ENCODE results near the gene MARK2. TPM values are rescaled to one million over a fixed set of nuclear protein-coding genes. Genes with fewer than 3 reads are reported as not detected.

The MARK2 gene
- total RNA-seq, 1 donor from 2014 or later: 11.8 TPM

DNA sequence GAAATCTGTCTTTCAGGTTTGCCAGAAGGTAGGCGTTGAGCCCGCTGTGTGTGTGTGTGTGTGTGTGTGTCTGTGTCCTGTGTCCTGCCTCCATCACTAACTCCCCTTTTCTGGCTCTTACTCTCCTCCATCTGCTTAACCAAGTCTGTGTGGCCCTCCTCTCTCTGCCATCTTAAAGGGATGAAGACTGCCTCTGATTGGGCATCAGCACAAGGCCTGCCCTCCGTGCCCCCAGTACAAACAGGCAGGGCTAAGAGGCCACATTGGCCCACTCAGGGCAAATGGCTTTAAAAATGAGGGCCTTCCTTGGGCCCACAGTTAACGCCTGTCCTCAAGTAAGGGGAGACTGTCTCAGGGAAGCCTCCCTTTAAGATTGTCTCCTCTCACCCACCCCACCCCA, 67.2 kb downstream of the MARK2 start:
- FAIRE-seq: no peak
- DNase-seq (ENCODE audit: low spot score in 2 of 2): no peak

DNA sequence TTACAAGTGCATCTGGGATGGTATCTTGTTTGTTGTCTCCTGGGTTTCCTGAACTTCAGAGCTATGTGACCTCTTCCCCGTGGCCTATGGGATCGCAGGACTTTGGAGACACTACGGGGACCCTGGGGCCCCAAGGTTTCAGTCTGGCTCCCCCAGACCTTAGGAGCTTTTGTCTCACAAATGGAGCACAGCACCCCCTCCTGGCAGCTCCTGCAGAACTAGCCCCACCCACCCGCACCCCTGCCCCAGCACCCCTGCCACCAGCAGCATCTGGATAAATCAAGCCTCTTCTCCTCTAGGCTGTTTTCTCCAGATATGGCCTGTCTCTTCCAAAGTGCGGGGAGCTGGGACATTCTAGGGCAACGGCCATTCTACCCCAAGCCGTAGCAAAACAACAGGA, 67.7 kb downstream of the MARK2 start:
- FAIRE-seq (no peak), DNase-seq (ENCODE audit: low spot score in 2 of 2) (peak in 1 of 2 donors; percentile 61)

DNA sequence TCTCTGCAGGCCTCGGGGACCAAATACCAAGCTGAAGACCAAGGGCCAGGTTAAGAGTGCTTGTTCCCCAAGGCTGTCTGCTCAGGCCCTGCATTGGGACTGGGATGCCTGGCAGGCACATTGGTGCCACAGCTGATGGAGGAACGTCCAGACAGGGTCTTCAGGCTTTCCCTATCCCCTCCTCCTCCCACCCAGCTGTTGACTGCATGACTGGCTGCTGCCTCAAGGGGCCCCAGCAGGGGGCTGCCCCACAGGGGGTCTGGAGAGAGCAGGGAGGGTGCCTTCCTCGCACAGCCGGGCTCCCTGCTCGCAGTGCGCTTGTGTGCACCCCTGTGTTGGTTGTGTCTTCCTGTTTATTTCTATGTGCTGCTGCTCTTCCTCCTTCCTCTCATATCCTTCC, 68.2 kb downstream of the MARK2 start:
- no peak for FAIRE-seq
- no peak for DNase-seq (ENCODE audit: low spot score in 2 of 2)

DNA sequence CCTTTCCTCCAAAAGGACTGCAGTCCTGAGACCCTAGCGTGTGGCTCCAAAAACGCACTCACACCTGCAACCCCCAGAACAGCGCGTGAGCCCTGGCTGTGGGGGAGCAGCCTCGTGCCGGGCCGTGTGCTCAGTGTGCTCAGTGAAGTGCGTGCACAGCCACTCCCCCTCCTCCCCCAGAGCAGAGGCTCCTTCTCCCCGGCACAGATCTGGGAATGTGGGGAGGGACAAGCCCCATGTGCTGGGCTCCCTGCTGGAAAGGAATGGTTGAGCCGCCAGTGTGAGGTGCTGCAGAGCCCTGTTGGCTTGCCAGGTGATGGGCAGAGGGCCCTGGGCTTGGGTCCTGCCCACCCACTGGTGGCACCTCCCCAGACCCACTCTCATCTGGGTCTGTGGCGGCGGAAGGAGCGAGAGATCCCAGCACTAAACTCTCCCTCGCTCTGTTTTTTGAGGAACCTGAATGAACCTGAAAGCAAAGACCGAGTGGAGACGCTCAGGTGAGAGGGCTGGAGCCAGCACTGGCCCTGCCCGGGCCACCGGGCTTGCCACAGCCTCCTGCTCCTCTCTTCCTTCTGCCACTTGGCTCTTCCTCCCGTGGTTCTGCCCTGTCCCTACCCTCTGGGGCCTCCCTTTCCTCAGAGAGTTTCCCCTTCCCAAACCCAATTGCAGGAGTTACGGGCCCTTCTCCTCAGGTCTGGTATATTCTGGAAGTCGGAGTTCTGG, 69.1 kb downstream of the MARK2 start:
- DNase-seq (ENCODE audit: low spot score in 2 of 2): peak in 1 of 2 donors; percentile 44
- no peak for FAIRE-seq

DNA sequence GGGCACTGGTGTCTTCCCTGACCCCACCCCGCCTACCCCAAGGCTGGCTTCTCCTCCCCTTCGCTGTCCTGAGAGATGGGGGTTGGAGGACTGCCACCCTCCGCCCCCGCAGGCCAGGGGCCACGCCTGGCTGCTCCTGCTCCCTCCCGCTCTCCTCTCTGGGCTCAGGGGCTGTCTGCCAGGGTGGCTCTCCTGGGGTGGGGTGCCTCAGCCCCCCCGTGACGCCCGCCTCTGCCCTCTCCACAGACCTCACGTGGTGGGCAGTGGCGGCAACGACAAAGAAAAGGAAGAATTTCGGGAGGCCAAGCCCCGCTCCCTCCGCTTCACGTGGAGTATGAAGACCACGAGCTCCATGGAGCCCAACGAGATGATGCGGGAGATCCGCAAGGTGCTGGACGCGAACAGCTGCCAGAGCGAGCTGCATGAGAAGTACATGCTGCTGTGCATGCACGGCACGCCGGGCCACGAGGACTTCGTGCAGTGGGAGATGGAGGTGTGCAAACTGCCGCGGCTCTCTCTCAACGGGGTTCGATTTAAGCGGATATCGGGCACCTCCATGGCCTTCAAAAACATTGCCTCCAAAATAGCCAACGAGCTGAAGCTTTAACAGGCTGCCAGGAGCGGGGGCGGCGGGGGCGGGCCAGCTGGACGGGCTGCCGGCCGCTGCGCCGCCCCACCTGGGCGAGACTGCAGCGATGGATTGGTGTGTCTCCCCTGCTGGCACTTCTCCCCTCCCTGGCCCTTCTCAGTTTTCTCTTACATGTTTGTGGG, 69.9 kb downstream of the MARK2 start:
- FAIRE-seq (no peak), DNase-seq (ENCODE audit: low spot score in 2 of 2) (no peak)

DNA sequence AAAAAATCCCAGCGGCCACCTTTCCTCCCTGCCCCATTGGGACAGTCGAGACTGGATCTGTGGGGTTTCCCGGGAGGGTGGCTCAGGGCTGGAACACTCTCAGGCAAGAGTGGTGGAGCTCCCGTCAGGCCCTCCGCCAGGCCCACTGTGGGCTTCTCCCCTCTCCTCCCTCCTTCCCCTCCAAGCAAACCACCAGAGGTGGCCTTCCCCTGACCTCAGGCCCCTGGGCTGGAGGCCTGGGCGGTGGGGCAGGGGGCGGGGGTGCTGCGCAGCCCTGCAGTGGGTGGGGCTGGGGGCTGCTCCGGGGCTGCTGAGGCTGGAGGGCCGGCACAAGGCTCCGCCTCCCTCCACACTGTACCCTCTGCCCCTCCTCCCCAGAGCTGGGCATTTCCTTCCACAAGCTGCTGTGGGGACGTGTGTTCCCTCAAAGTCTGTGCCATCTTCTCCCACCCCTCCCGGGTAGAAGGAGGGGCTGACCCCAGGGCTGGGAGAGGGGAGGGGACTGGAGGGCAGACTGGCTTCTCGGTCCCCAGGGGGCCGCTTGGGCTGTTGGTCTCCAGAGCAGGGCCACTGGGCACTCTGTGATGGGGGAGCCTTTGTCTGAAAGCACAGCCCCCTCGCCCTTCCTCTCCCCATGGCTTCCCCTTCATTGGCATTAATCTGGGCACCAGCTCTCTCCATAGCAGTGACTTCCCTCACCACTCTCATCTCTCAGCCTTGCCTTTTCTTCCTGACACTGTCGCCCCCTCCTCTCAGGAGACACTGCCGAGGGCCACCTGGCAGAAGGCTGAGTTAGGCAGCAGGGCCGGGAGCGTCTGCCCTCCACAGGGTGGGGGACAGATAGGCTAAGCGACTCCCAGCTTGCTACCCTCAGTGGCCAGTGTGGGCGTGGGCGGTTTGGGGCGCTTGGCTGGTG, 70.9 kb downstream of the MARK2 start:
- FAIRE-seq (no peak), DNase-seq (ENCODE audit: low spot score in 2 of 2) (peak in 1 of 2 donors; percentile 47)

DNA sequence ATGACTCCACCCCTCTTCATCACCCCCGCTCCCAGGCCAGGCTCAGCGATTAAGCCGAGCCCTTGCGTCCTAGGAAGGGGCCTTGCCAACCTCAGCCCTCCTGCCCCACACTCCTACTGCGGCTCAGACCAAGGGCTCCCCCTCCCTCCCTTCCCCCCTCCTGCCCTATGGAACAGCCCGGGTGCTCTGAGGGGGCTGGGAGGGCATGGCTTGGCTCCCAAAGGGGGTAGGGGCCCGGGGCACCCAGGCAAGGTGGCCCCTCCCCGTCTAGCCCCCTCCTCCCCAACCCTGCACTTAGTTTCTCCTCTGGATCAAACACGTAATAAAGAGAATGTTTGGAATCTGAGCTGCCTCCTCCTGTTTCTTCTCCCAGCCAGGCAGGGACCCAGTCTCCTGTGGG, 71.8 kb downstream of the MARK2 start:
- FAIRE-seq (no peak), DNase-seq (ENCODE audit: low spot score in 2 of 2) (no peak)

DNA sequence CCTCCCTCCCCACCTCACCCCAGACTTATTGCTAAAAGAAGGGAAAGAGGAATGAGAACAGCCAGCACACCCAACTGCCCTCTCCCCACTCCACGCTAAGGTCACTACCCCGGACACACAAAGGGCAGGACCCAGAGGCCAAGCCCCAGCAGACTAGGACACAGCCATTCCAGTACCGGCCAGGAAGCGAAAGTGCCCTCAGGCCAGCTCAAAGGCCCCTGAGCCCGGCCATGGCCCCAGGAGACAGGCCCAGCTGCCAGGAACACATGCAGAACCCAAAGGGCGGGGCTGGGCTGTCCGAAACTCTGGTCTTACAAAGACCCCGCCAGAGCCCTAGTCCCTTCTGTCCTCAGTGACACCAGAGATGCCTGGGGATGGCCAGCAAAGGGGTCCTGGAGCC, 72.5 kb downstream of the MARK2 start:
- no peak for DNase-seq (ENCODE audit: low spot score in 2 of 2)
- no peak for FAIRE-seq

DNA sequence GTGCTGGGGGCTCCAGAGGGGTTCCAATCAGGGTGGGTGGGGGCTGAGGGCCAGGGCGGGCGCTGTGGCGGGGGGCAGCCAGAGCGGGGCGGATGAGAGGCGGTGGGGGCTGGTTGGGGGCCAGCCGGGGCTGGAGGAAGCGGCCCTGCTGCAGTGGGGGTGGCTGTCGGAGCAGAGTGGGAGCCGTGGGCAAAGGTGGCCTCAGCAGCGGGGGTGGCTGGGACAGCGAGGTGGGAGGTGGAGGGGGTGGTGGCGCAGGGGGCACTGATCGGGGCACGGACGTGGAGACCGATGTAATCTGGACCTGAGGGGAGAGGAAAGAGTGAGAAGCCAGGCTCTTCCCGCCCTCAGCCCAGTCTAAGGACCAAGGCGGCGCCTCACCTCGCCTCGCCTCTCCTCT, 73.0 kb downstream of the MARK2 start:
- DNase-seq (ENCODE audit: low spot score in 2 of 2) (no peak), FAIRE-seq (no peak)

DNA sequence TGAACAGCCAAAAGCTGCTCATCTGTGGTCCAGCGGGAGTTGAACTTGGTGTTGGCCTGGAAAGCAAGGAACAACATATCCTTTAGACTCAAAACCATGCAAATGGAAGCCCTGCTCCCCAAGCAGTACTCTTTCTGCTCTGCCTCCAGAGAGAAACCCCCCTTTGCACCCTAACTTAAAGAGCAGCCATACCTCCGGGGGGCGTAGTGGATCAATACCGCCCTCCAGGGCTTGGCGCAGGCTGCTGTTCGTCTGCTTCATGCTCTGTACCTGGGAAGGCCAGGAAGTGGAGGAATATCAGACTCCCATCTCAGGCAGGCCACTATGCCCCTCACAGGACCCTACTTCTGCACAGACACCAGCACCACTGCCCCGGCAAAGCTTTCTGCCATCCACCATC, 73.8 kb downstream of the MARK2 start:
- FAIRE-seq (no peak), DNase-seq (ENCODE audit: low spot score in 2 of 2) (no peak)

DNA sequence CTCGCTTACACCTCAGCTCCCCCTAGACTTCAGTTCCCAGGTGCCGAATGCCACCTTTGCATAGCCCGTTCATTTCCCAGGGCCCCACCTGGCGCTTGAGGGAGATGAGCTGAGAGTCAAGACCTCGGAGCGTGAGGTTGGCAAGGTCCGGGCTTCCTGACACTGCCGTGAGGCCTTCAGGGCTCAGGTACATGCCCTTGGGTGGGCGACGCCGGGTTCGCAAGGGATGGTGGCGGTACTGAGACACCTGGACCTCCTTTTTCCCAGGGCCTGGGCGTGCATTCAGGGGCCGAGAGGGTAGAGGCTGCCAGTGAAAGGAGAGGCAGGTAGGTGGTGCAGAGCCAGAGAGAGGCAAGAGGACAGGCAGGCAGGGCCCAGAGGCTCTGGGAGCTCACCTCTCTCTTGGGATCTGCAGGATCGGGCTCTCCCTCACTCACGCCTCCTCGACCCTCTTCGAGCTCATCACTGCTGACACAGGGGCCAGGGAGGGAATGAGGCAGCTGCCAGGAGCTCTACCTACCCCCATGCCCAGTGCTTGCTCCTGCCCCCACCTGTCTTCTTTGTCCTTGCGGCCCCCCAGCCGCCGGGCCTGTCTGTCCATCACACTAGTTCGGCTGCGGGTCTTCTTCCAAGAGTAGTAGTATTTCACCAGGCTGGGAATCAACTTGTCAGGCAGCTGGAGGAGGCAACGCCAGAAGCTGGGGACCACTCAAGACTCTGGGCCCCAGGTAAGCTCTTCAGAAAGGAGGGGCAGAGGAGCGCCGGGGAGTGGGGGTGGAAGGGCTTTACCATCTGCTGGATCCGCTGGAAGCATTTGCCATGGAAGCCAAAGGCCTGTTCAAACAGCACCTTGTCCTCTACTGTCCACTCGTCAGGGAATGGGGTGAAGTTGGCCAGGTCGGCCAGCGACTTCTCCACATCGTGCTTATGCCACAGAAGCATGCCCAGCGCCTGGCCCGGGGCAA, 75.2 kb downstream of the MARK2 start:
- FAIRE-seq: no peak
- no peak for DNase-seq (ENCODE audit: low spot score in 2 of 2)

DNA sequence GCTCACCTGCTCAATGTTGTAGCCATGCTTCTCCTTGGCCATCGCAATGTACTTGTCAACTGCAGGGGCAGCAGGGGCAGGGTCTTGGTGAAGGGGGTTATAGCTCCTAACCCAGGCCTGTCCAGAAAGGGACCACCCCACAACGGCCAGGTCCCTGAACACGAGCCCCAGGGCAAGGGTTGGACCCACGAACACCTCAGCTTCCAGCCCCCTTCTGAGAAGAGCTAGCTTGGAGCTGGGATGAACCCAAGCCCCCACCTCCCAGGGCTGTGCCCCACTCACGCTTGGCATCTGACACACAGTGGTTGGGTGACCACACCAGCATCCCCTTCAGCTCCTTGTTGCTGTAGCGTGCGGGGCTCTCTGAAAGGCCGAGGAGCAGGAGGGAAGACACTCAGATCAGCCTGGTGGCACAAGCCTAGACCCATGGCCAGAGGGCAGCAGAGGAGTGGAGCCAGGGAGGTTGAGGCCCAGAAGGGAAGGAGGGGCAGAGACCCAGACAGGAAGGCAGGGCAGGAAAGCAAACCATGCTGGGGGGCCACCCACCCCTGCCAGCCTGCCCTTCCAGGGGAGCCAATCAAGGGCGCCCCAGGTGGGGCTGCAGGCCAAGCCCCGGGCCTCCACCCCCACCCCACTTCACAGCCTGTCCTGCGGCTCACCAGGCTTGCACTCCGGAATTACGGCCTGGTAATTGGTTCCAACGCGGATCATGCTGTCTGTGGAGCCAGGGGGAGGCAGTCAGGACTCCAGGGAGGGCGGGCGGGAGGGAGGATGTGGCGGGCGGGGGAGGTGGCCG, 76.2 kb downstream of the MARK2 start:
- FAIRE-seq: no peak
- DNase-seq (ENCODE audit: low spot score in 2 of 2): peak in 1 of 2 donors; percentile 66

DNA sequence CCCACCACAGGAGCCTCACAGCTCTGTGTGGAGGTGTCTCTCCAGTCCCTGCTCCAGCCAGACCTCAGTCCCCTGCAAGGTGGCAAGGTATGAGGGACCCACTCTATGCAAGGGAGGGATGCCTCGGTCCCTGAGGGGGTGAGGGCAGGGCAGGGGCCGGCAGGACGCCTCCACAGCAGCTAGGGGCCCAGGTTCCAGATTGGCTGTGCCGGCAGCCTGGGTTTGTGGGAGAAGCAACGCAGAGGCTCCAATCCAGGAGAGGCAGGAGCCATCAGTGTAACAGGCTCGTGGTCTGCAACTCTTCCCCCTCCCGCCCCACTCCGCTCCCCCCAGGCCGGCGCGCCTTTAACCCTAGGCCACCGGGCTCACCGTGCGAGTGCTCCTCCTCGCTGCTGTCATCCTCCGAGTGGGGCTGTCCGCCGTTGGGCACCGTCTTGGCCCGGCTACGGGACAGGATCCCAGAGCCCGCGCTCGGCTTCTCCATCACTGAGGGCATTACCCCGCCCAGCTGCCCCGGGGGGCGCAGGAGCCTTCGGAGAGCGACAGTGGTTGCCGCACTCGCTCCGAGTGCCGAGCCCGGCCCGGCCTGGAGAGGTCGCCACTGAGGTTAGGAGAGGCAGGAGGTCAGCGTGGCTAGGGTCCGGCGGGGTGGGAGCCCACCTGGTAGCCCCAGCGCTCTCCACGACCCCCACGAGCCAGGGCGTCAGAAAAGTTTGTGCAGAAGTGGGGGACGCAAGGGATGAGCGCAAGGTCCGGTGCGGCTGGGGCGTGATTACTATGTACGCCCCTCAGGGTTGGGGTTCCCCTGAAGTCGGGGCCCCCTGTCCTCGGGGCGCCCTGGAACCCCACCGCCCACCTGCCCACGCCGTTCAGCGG, 77.3 kb downstream of the MARK2 start:
- FAIRE-seq: no peak
- DNase-seq (ENCODE audit: low spot score in 2 of 2): peak in 1 of 2 donors; percentile 76

DNA sequence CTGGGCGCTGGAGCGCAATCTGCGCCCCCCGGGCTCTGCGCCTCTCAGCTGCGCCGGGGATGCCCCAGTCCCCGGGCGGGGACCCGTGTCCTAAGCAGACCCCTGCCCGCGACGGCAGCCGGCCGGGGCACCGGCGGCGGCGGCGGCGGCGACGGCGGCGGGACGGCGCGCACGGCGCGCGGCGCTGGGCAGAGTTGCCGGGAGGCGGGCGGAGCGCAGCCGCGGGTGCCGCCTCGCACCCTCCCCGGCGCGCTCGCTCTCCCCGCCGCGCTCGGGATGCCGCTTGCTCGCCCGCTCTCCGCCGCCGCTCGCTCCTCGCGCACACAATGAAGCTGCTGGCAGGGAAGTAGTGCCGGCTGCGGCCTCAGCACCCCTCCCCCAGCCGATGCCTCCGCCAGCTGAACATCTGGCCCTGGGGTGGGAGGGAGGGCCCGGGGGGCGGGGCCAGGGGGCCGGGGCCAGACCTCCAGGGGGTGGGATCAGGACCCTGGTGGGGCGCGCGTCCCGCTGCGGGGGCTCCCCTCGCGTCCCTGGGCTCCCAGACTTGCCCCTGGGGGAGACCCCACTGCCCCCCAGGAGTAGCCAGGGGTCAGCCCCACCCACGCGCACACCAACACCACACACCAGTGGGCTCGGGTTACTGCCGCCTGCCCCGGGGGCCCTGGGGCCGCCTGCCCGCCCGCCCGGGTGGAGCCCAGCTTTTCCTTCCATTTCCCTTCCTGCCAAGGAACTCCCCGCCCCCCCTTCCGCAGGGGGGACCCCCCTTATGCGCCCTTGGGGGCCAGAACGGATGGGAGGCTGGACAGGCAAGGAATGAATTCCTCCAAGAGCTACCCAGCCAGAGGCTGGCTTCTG, 78.2 kb downstream of the MARK2 start, which contains the start of gene RCOR2:
RCOR2 (minus strand) TSS at position 328 of the 855 bp plus-strand sequence. CDS start 708 bp downstream, outside the sequence.
- DNase-seq (ENCODE audit: low spot score in 2 of 2) (peak; percentile 90 to 97), FAIRE-seq (no peak)

DNA sequence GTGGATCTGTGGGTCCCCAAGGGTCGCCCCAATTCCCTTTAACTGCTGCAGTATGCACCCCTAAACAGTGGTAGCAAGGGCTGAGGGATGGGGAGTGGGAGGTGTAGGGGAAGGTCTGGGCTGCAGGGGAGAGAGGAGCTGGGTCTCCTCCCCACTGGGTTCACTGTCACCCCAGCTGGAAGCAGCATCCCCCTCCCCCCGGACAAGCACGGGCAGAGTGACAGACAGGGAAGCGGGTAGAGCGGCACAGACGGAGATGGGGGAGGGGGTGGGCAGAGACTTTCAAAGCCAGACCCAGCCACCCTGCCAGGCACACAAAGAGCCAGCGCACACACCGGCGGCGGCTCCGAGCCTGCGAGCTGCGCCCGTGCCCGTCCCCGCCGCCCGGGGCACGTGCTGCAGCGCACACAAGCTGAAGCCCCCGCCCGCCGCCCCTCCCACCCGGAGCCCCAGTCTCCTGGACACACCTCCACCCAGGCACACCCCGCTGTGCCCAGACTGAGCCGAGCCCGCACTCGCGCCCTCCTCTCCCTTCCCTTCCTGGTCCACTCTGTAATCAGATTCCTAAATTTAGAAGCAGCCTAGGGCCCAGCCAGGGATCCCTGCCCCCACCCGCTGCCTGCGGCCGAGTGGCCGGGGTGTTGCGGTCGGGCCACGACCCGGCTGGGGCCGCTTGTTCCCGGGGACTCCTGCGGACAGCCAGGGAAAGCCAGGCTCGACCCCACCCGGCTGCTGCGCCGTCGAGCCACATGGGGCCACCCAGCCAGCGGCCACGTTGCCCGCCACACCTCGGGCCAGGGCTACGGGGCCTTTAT, 79.0 kb downstream of the MARK2 start:
- FAIRE-seq (no peak), DNase-seq (ENCODE audit: low spot score in 2 of 2) (peak in 1 of 2 donors; percentile 84)
